NCI-H446 treated with DMSO at 0.1 percent for 48 hours (cell line): Measurements from ENCODE around the gene IKZF4.
"Not testable (repeated sequence)": the region's sequence is repeated elsewhere in the genome, so short reads cannot be mapped to it uniquely, and the experiment has no call there.

Source experiments
- DNase-seq: peaks from one replicate; lab custom pipeline; 2025; lab: John Stamatoyannopoulos, UW

Gene IKZF4

GRCh38 chr12:56040151-56040550 is 19.3 kb downstream of the IKZF4 start:
- DNase-seq: no peak

- DNase-seq: no peak
These were observed 20.2 kb downstream of the IKZF4 start for GRCh38 chr12:56040963-56041551.

GRCh38 chr12:56041552-56042429 is 20.9 kb downstream of the IKZF4 start, which contains the start of gene RPS26:
Gene RPS26 (plus strand): TSS chr12:56041918. CDS start chr12:56042167, 249 bp downstream.
- peak; percentile 99 for DNase-seq

GRCh38 chr12:56042430-56042813 is 21.6 kb downstream of the IKZF4 start:
- not testable (repeated sequence) for DNase-seq

DNA sequence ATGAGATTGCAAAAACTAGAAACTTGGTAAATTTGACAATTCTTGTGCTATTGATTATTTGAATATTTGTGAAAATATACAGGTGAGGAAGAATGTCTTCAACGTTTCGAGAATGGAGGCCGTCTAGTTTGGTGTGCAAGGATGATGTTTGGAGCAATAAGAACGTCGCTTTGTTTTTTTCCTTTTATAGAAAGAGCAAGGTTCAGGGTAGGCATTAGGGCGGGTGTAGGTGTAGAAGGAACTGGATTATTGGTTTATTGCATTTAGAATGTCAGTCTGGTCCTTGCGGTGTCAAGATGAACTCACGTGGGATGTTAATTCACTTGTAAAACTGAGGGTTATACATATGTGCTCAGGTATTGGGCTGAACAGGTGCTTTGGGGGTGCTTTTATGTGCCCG is 22.0 kb downstream of the IKZF4 start:
- DNase-seq: no peak

DNA sequence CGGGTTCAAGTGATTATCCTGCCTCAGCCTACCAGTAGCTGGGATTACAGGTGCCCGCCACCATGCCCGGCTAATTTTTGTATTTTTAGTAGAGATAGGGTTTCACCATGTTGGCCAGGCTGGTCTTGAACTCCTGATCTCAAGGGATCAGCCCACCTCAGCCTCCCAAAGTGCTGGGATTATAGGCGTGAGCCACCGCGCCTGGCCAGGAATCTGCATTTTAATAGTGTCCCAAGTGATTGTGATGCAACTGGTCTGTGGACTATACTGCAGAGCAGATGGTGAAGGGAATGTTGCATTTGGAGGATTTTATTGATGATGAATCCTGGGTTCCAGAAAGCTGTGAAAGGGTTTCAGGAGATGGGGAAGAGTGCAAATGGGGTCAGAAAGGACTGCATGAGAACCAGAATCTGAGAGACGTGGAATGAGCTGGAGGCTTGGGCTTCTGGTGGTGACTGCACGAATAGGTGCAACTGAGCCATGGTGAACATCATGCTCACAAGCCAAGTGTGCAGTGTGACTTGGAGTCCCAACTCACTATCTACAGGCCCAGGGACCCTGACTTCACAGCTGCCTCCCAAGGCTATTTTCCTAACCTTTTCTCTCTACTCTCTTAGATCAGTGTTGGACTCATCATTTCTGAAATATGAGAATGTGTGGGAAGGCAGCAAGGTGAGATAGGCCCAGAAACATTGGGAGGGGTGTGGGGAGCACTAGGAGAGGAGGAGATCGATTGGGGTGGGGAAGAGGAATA is 25.4 kb downstream of the IKZF4 start:
- no peak for DNase-seq

- DNase-seq: no peak
These were observed 32.6 kb downstream of the IKZF4 start for GRCh38 chr12:56053407-56053893.

DNA sequence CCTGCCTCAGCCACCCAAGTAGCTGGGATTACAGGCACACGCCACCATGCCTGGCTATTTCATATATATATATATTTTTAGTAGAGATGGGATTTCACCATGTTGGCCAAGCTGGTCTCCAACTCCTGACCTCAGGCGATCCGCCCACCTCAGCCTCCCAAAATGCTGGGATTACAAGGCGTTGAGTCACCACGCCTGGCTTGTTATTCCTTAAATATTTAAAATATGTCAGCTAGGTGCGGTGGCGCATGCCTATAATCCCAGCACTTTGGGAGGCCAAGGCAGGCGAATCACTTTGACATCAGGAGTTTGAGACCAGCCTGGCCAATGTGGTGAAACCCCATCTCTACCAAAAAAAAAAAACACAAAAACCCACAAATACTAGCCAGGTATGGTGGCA is 39.1 kb downstream of the IKZF4 start:
- DNase-seq: not testable (repeated sequence)

DNA sequence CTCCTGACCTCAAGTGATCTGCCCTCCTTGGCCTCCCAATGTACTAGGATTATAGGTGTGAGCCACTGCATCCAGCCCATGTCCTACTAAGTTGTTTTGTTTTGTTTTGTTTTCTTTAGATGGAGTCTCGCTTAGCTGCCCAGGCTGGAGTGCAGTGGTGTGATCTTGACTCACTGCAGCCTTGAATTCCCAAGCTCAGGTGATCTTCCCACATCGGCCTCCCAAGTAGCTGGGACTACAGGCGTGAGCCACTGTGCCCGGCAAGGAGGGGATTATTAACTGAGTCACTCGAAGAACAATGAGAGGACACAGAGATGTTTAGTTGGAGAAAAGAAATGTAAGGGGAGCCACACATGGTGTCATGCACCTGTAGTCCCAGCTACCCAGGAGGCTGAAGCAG is 41.1 kb downstream of the IKZF4 start:
- DNase-seq: no peak

GRCh38 chr12:56062996-56063395 is 42.2 kb downstream of the IKZF4 start:
- DNase-seq: no peak

DNA sequence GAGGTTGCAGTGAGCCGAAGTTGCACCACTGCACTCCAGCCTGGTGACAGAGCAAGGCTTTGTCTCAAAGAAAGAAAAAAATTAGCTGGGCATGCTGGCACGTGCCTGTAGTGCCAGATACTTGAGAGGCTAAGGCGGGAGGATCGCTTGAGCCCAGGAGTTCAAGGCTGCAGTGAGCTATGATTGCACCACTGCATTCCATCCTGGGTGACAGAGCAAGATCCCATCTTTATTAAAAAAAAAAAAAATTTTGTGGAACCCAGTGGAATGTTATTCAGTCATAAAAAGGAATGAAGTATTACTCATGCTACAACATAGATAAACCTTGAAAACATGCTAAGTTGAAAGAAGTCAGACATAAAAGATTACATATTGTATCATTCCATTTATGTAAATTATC is 50.8 kb downstream of the IKZF4 start:
- no peak for DNase-seq

DNA sequence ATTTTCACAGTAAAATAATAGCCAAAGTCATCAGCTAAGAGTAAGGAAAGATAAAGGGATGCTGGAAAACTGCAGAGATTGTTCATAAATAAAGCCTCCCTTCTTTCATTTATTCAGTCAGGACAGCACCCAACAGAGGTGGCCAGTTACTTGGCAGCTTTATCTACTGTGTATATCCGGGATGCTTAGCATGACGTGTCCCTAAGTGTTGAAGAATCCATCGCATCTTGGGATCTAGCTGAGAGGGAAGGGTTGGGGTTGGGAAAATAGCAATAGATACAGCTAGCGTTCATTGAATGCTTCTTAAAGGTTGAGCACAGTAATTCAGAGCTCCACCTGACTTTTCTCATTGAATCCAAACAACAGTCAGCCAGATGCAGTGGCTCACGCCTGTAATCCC is 53.6 kb downstream of the IKZF4 start:
- DNase-seq: no peak

DNA sequence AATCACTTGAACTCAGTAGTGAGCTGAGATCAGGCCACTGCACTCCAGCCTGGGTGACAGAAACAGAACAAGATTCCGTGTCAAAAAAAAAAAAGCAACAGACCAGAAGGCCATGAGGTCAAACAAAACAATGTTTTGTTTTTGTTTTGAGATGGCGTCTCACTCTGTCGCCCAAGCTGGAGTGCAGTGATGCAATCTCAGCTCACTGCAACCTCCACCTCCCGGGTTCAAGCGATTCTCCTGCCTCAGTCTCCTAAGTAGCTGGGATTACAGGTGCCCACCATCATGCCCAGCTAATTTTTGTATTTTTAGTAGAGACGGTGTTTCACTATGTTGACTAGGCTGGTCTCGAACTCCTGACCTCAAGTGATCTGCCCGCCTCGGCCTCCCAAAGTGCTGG is 57.1 kb downstream of the IKZF4 start:
- not testable (repeated sequence) for DNase-seq

- no peak for DNase-seq
These were observed 57.6 kb downstream of the IKZF4 start for GRCh38 chr12:56078427-56078826.

DNA sequence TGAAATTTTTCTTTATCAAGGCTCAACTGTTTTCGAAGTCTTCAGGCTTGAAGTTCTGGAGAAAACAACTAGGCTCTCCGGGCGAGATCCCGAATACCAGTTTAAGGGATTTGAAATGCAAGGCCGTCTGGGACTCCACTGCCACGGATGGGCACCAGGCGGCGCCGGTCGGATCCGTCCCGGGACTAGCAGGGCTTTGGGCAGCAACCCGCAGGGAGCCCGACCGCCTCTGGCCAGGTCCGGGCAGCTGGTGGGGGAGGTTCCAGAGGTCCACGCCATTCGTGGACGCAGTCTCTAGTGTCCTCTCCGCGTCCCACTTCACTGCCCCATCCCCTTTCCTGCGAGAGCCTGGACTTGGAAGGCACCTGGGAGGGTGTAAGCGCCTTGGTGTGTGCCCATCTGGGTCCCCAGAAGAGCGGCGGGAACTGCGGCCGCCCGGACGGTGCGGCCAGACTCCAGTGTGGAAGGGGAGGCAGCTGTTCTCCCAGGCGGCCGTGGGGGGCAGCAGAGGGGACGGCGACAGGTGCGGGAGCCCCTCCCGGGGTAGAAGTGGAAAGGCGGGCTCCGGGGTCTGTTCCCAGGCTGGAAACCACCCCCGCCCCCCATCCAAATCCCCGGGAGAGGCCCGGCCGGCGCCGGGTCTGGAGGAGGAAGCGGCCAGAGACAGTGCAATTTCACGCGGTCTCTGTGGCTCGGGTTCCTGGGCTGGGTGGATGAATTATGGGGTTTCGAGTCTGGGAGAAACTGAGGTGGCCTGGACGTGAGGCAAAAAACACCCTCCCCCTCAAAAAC is 58.3 kb downstream of the IKZF4 start:
- peak; percentile 32 for DNase-seq

DNA sequence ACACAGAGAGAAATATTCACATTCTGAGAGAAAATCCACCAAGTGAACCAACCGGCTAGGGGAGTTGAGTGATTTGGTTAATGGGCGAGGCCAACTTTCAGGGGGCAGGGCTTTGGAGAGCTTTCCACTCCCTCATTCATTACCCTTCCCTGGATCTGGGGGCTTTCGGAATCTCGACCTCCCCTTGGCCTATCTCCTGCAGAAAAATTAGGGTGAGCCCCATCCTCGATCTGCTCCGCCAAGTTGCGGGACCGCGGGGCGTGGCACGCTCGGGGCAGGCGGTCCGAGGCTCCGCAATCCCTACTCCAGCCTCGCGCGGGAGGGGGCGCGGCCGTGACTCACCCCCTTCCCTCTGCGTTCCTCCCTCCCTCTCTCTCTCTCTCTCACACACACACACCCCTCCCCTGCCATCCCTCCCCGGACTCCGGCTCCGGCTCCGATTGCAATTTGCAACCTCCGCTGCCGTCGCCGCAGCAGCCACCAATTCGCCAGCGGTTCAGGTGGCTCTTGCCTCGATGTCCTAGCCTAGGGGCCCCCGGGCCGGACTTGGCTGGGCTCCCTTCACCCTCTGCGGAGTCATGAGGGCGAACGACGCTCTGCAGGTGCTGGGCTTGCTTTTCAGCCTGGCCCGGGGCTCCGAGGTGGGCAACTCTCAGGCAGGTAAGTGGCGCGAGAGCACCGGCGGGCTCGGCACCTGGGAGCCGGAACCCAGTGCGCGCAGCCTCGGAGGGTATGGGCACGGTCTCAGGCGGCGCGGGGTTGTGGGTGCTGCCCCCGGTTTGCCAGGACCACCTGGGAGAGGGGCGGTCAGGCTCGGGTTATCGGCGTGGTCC is 59.1 kb downstream of the IKZF4 start, which contains the start of gene ERBB3:
ERBB3 (plus strand) TSS at position 443 of the 833 bp plus-strand sequence; CDS start at position 579, 136 bp downstream.
- DNase-seq: peak; percentile 24

DNA sequence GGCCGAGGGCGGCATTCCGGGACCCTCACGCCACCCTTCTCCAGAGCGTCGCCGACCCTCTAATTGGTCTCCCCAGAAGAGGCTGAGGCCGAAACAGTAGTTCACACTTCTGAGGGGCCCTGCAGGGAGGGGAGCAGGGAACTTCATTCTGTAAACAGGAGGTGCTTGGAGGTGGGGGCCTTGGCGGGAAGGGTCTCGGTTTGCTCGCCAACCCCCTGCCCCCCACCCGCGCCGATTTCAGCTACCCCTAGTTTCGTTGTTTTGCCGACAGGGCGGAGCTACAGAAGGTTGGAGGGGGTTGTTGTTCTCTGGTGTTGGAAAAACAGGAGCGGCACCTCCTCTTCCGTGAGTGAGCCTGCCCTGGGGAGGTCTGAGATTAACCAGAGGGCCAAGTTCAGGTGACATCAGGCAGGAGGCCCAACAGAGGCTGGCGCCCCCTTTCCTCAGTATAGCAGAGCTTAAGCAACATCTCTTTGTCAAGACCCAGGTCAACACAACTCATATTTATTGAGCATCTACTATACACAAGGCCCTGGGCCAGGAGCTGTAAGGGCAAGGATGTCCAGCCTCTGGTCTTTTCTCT is 59.8 kb downstream of the IKZF4 start:
- DNase-seq: no peak

GRCh38 chr12:56081393-56082347 is 60.8 kb downstream of the IKZF4 start:
- DNase-seq: no peak

DNA sequence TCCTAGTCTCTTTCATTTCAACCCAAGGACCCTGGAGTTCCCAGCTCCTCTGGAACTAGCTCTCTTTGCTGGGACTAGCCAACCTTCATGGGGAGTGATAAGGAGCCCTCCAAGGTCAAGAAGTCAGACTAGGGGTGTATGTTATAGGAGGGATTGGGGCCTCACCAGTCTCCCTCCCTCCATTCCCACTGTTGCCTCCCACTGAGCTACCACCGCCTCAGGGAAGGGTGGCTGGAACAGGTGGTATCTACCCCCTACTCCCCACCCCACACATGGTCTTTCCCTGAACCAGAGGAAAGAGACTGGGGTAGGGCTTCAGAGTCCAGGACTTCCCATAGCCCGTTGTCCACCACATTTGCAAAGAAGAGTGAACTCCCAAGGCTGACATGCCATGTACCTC is 61.5 kb downstream of the IKZF4 start:
- DNase-seq: no peak
